Measurements from ENCODE around the gene PHF14. TPM values are rescaled to one million over a fixed set of nuclear protein-coding genes. Genes with fewer than 3 reads are reported as not detected.

The PHF14 gene
- total and polyA plus RNA-seq, 12 donors: 8.0 to 54.5 (median 30.6) TPM

DNA sequence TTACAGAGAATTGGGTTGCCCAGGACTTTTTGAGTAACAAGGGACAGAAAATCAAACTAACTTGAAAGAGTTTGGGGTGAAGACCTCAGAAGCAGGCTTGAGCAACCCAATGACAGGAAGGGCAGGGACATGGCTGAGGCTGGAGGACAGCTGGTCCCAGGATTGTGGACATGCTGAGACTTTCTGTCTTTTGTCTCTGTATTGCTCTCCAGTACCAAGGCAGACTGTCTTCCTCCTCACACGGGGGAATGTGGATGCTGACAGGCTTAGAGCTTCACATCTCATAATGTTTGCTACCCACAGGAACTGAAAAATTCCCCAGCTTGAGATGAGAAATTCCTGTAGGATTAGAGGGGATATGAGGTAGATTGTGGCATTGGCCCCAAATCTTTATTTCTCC lies 229.6 kb downstream of the PHF14 start:
- WGBS, 4 donors: 77 to 96% (median 89%) methylated on average over 1 of the region's 1 CpG
- H3K4me1 ChIP-seq (replicated peaks in 1 of 2): no peaks in the 10 kb centered on the region
- H3K36me3 ChIP-seq (replicated peaks in 1 of 2): no peaks in the 10 kb centered on the region
- intact Hi-C loops (cut with DNase I): loop anchor here in 1 of 2 donors (10.0 kb wide), 1 partner anchor 248 kb away; no protein-coding TSS in a partner anchor
- no peaks in the 10 kb centered on the region for H3K9me3 ChIP-seq (replicated peaks in 1 of 3)
- no peak overlapping the region for H3K27ac ChIP-seq
- H3K4me3 ChIP-seq: no peak overlapping the region
- TF ChIP-seq, protein P1, sequence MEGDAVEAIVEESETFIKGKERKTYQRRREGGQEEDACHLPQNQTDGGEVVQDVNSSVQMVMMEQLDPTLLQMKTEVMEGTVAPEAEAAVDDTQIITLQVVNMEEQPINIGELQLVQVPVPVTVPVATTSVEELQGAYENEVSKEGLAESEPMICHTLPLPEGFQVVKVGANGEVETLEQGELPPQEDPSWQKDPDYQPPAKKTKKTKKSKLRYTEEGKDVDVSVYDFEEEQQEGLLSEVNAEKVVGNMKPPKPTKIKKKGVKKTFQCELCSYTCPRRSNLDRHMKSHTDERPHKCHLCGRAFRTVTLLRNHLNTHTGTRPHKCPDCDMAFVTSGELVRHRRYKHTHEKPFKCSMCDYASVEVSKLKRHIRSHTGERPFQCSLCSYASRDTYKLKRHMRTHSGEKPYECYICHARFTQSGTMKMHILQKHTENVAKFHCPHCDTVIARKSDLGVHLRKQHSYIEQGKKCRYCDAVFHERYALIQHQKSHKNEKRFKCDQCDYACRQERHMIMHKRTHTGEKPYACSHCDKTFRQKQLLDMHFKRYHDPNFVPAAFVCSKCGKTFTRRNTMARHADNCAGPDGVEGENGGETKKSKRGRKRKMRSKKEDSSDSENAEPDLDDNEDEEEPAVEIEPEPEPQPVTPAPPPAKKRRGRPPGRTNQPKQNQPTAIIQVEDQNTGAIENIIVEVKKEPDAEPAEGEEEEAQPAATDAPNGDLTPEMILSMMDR (IDR thresholded peaks at IDR 0.05): no peak
- no peak for TF ChIP-seq POLR2A (IDR thresholded peaks at IDR 0.05)
- H3K27me3 ChIP-seq: no peaks in the 10 kb centered on the region
- DNase-seq: no peak

DNA sequence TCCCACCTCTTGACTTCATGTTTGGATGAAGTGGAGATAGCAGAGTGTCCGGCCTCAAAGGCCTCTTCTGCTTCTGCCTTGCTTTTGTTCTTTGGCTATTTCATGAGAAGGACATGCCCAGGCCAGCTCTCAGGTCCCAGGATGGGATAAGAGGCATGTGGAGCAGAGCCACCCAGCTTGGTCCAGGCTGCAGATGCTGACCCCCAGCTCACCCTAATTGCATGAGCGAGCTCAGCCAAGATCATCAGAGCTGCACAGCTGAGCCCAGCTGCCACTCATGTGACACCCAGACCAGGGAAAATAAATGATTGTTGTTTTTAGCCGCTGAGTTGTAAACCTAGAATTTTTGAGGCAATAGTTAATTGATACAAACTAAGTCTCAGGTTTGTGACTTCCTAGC lies 230.0 kb downstream of the PHF14 start:
- TF ChIP-seq, protein P1 (IDR thresholded peaks at IDR 0.05): no peak
- no peak for TF ChIP-seq POLR2A (IDR thresholded peaks at IDR 0.05)
- intact Hi-C loops (cut with DNase I): loop anchor here in 1 of 2 donors (10.0 kb wide), 1 partner anchor 249 kb away; no protein-coding TSS in a partner anchor
- Histone ChIP-seq H3K27me3 (no peaks in the 10 kb centered on the region), H3K36me3 (replicated peaks in 1 of 2) (no peaks in the 10 kb centered on the region), H3K4me3 (no peak overlapping the region), H3K27ac (no peak overlapping the region), H3K9me3 (replicated peaks in 1 of 3) (no peaks in the 10 kb centered on the region), H3K4me1 (replicated peaks in 1 of 2) (no peaks in the 10 kb centered on the region)
- WGBS, 4 donors: 67 to 87% (median 85%) methylated on average over 3 of the region's 3 CpGs
- DNase-seq: no peak

DNA sequence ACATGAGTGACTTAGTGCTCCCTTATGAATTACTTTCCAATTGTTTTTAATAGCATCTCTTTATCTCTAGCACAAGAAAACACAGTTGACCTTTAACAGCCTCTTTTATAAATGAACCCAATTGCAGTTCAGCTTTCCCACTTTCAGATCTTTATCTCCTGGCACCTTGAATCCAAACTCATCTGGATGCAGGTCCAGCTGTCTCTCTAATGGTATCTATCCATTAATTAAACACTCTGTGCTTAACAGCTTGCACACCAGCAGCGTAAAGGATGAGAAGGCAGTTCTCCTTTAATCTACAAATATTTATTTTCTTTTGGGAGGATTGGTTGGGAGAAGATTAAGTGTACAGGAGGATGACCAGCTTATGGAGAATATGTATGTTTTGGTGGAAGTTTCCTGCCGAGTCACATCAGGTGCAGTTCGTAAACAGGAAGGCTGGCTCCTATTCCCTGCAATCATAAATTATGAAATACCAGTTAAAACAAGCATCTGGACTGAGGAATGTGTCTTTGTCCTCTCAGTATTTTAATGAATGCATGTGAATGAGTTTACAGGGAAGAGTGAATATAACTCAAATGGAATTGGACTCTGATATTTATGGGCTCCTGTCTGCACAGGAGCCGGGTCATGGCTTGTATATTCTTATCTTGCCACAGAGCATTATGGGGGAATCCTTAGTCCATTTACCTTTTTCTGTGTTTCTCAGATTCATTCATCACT lies 232.7 kb downstream of the PHF14 start:
- Histone ChIP-seq H3K27ac (no peak overlapping the region), H3K27me3 (no peaks in the 10 kb centered on the region), H3K4me3 (no peak overlapping the region), H3K4me1 (replicated peaks in 1 of 2) (no peaks in the 10 kb centered on the region), H3K9me3 (replicated peaks in 1 of 3) (no peaks in the 10 kb centered on the region), H3K36me3 (replicated peaks in 1 of 2) (no peaks in the 10 kb centered on the region)
- 66 to 76% (median 74%) methylated on average over 4 of the region's 4 CpGs for WGBS, 4 donors
- no peak for TF ChIP-seq POLR2A (IDR thresholded peaks at IDR 0.05)
- TF ChIP-seq, protein P1 (IDR thresholded peaks at IDR 0.05): no peak
- intact Hi-C loops (cut with DNase I): loop anchor here in 1 of 2 donors (10.0 kb wide), 1 partner anchor 252 kb away; no protein-coding TSS in a partner anchor
- no peak for DNase-seq

DNA sequence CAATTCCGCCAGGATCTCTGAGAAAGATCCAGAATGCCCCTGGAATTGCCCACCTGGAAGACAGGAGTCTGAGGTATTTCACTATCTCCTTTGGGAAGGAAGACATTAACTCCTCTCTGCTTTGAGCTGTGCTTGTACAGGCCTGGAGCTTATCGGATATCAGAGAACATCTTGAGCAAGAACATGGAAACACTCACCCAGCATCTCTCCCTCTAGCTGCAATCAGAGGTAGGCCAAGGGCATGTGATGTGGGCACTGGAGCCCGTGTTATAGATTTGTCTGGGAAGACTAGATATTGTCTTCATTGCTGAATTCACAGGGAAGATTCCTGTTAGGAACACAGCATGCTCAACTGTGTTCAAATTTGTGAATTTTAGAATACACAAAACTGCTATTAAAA lies 233.9 kb downstream of the PHF14 start:
- Histone ChIP-seq H3K36me3 (replicated peaks in 1 of 2) (no peaks in the 10 kb centered on the region), H3K27ac (no peak overlapping the region), H3K4me3 (no peak overlapping the region), H3K4me1 (replicated peaks in 1 of 2) (peaks cover 0 to 3% of the 10 kb centered on the region in 2 donors), H3K27me3 (no peaks in the 10 kb centered on the region), H3K9me3 (replicated peaks in 1 of 3) (no peaks in the 10 kb centered on the region)
- intact Hi-C loops (cut with DNase I): loop anchor here in 1 of 2 donors (10.0 kb wide), 1 partner anchor 253 kb away; no protein-coding TSS in a partner anchor
- WGBS, 4 donors: 63 to 73% (median 67%) methylated on average over 3 of the region's 3 CpGs
- TF ChIP-seq, protein P1 (IDR thresholded peaks at IDR 0.05): peak in 3 of 6 experiments; percentile 13 to 29 (median 27)
- TF ChIP-seq POLR2A (IDR thresholded peaks at IDR 0.05): no peak
- DNase-seq: peak in 1 of 7 donors; percentile 15

All from adrenal gland (tissue), 12 donors.